Adipocyte (in vitro differentiated cells): Measurements from ENCODE around the gene CALHM1.
A peak's percentile ranks its signal among the peaks of the same experiment; 100 is the strongest.

Source experiments
- DNase-seq: peaks from one replicate; pipeline ENCODE4 v3.0.0-alpha.2; 2015; ENCODE audit warnings: low read depth
- H3K27me3 ChIP-seq: replicated peaks from 2 replicates; pipeline ENCODE4 v1.7.0; 2013; ENCODE audit warnings: mild to moderate bottlenecking, low read length, moderate library complexity; ENCODE audit not compliant: control insufficient read depth, insufficient read depth
- H3K36me3 ChIP-seq: 2 replicates; pipeline ENCODE4 v1.7.0; 2013; ENCODE audit warnings: low read length, mild to moderate bottlenecking, moderate library complexity; ENCODE audit not compliant: control insufficient read depth, insufficient read depth, severe bottlenecking
- H3K4me1 ChIP-seq: 2 replicates; pipeline ENCODE4 v1.7.0; 2013; ENCODE audit warnings: mild to moderate bottlenecking, low read length, moderate library complexity; ENCODE audit not compliant: control insufficient read depth, insufficient read depth
- H3K4me3 ChIP-seq: 2 replicates; pipeline ENCODE4 v1.7.0; 2013; ENCODE audit warnings: mild to moderate bottlenecking, low read length, moderate library complexity
- H3K9ac ChIP-seq: 2 replicates; pipeline ENCODE4 v1.7.0; 2013; ENCODE audit warnings: mild to moderate bottlenecking, low read length, moderate library complexity
- H3K9me3 ChIP-seq: 2 replicates; pipeline ENCODE4 v1.7.0; 2013; ENCODE audit warnings: mild to moderate bottlenecking, low read length, moderate library complexity; ENCODE audit not compliant: control insufficient read depth

CALHM1 gene

DNA sequence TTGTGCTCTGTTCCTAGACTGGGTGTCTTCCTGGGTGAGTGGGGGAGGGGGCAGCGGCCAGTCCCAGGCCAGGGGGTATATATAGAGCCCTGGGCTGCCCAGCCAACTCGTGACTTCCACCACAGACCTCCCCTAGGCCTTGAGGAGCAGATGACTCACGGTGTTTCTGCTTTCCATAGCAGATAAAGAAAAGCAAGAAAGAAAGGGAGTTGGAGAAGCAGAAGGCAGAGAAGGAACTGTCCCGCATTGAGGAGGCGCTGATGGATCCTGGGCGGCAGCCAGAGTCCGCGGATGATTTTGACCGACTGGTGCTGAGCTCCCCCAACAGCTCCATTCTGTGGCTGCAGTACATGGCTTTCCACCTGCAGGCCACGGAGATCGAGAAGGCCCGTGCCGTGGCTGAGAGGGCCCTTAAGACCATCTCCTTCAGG, 16.7 kb downstream of the CALHM1 start:
- H3K36me3 ChIP-seq = peaks cover 80% of the 10 kb centered on the region

GRCh38 chr10:103441611-103442010, 17.1 kb downstream of the CALHM1 start:
- H3K4me3 ChIP-seq = no peak overlapping the region
- H3K36me3 ChIP-seq = peaks cover 80% of the 10 kb centered on the region

More for the DNA sequence above, 16.7 kb downstream of the CALHM1 start:
- H3K27me3 ChIP-seq = no peaks in the 10 kb centered on the region
- no peaks in the 10 kb centered on the region for H3K9me3 ChIP-seq
- peak overlapping the region; percentile 52 for H3K9ac ChIP-seq
- H3K4me3 ChIP-seq = no peak overlapping the region
- H3K4me1 ChIP-seq = peaks cover 42% of the 10 kb centered on the region
- peak; percentile 7 for DNase-seq

DNA sequence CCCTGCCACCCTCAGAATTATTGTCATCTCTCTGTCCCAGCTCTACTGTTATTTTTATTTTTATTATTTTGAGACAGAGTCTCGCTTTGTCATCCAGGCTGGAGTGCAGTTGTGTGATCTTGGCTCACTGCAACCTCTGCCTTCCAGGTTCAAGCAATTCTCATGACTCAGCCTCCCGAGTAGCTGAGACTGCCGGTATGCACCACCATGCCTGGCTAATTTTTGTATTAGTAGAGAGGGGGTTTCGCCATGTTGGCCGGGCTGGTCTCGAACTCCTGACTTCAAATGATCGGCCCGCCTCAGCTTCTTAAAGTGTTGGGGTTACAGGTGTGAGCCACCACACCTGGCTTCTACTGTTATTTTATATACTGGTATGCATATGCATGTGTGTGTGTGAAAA, 17.5 kb downstream of the CALHM1 start:
- Histone ChIP-seq H3K4me3 (no peak overlapping the region), H3K27me3 (no peaks in the 10 kb centered on the region), H3K4me1 (peaks cover 34% of the 10 kb centered on the region), H3K36me3 (peaks cover 82% of the 10 kb centered on the region), H3K9me3 (no peaks in the 10 kb centered on the region), H3K9ac (peak overlapping the region; percentile 52)
- DNase-seq = no peak

More at GRCh38 chr10:103441611-103442010, 17.1 kb downstream of the CALHM1 start:
- no peak for DNase-seq
- no peaks in the 10 kb centered on the region for H3K27me3 ChIP-seq
- peaks cover 37% of the 10 kb centered on the region for H3K4me1 ChIP-seq
- H3K9ac ChIP-seq = peak overlapping the region; percentile 52
- H3K9me3 ChIP-seq = no peaks in the 10 kb centered on the region

GRCh38 chr10:103440416-103440815, 18.3 kb downstream of the CALHM1 start:
- H3K9me3 ChIP-seq = no peaks in the 10 kb centered on the region
- no peaks in the 10 kb centered on the region for H3K27me3 ChIP-seq
- H3K4me1 ChIP-seq = peaks cover 26% of the 10 kb centered on the region
- H3K9ac ChIP-seq = no peak overlapping the region
- peaks cover 85% of the 10 kb centered on the region for H3K36me3 ChIP-seq
- no peak overlapping the region for H3K4me3 ChIP-seq
- DNase-seq = no peak

GRCh38 chr10:103439776-103440175, 18.9 kb downstream of the CALHM1 start:
- H3K4me3 ChIP-seq = no peak overlapping the region
- no peak for DNase-seq
- peaks cover 24% of the 10 kb centered on the region for H3K4me1 ChIP-seq
- H3K9ac ChIP-seq = no peak overlapping the region
- peaks cover 85% of the 10 kb centered on the region for H3K36me3 ChIP-seq
- no peaks in the 10 kb centered on the region for H3K9me3 ChIP-seq
- no peaks in the 10 kb centered on the region for H3K27me3 ChIP-seq

GRCh38 chr10:103433858-103434257, 24.8 kb downstream of the CALHM1 start:
- peaks cover 14% of the 10 kb centered on the region for H3K4me1 ChIP-seq
- no peaks in the 10 kb centered on the region for H3K27me3 ChIP-seq
- no peak overlapping the region for H3K4me3 ChIP-seq
- H3K9ac ChIP-seq = no peak overlapping the region
- peak; percentile 12 for DNase-seq
- H3K36me3 ChIP-seq = peaks cover 79% of the 10 kb centered on the region
- no peaks in the 10 kb centered on the region for H3K9me3 ChIP-seq

DNA sequence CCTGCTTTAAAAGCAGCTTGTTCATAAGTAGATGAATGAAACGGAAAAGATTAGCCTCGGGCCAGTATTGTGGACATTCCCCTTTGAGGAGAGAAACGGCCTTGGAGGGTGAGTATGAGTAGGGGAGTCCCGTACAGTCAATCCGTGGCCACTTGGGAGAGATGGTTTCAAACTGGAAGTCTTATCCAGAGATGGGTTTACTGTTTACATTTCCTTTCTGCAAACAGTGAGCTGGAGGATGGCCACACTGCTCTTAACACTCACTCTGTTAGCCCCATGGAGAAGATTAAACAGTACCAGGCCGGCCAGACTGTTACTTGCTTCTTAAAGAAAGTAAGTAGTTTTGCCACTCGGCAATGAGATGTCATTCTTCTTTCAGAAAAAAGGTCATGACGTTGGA, 26.8 kb downstream of the CALHM1 start:
- H3K4me1 ChIP-seq = peaks cover 14% of the 10 kb centered on the region
- no peaks in the 10 kb centered on the region for H3K9me3 ChIP-seq
- DNase-seq = no peak
- no peaks in the 10 kb centered on the region for H3K27me3 ChIP-seq
- H3K36me3 ChIP-seq = peaks cover 82% of the 10 kb centered on the region
- H3K9ac ChIP-seq = no peak overlapping the region
- H3K4me3 ChIP-seq = no peak overlapping the region

- Histone ChIP-seq H3K9ac (no peak overlapping the region), H3K4me3 (no peak overlapping the region), H3K36me3 (peaks cover 77% of the 10 kb centered on the region), H3K27me3 (no peaks in the 10 kb centered on the region), H3K4me1 (peaks cover 14% of the 10 kb centered on the region), H3K9me3 (no peaks in the 10 kb centered on the region)
- no peak for DNase-seq
These were observed 29.1 kb downstream of the CALHM1 start for GRCh38 chr10:103429647-103430046.

DNA sequence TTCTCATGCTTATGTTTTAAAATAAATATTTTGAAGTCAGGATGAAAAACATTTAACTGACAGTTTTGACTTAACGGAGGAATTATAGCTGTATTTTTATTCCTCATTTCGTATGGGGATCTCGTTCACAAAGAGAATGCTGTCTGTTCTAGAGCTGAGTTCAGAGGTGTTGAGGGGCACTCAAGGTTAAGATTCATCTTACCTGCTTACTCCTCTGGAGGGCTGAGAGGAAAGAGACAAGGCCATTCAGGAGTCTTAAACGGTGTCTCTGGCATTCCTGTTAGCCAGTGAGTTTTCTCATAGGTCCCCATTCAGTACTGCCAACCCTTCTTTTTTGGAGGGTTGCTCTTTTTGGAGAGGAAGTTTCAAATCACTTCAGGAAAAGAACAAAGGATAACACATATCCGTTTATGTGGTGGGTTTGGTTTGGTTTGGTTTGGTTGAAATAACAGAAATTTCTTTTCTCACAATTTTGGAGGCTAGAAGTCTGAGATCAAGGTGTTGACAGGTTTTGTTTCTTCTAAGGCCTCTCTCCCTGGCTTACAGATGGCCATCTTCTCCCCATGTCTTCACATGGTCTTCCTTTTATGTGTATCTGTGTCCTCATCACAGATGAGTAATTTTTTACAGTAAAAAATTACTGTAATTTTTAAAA, 29.6 kb downstream of the CALHM1 start:
- Histone ChIP-seq H3K4me1 (peaks cover 9% of the 10 kb centered on the region), H3K9me3 (no peaks in the 10 kb centered on the region), H3K4me3 (no peak overlapping the region), H3K36me3 (peaks cover 78% of the 10 kb centered on the region), H3K27me3 (no peaks in the 10 kb centered on the region), H3K9ac (no peak overlapping the region)
- DNase-seq = no peak

DNA sequence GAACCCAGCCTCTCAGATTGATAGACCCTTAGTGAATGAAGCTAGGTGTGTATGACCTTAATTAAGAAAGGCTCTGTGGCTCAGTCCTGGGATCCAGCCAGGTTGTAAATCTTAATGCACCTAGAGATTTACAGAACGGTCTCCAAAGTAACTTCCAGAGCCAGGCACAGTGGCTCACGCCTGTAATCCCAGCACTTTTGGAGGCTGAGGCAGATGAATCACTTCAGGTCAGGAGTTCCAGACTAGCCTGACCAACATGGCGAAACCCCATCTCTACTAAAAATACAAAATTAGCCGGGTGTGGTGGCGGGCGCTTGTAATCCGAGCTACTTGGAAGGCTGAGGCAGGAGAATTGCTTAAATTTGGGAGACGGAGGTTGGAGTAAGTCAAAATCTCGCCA, 30.8 kb downstream of the CALHM1 start:
- no peak for DNase-seq
- H3K9me3 ChIP-seq = no peaks in the 10 kb centered on the region
- no peaks in the 10 kb centered on the region for H3K4me1 ChIP-seq
- no peak overlapping the region for H3K4me3 ChIP-seq
- peaks cover 88% of the 10 kb centered on the region for H3K36me3 ChIP-seq
- H3K9ac ChIP-seq = no peak overlapping the region
- H3K27me3 ChIP-seq = no peaks in the 10 kb centered on the region

DNA sequence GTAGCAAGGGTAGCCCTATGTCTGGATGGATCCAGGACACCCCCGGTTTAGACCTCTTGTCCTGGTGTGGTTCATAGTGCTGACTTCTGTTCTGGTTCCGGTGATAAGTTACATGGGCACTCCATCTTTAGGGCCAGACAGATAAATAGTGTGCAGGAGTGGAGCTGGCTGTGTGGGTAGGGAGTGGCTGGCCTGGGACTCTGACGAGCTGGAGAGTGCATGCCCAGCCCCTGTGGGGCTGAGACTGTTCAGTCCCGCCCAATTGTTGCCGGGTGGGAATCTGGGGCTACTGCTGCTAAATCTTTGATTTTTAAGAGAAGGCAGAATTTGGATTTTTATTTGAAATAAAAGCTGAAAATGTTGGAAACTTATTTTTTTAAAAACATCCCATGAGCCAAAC, 35.0 kb downstream of the CALHM1 start:
- peaks cover 89% of the 10 kb centered on the region for H3K36me3 ChIP-seq

GRCh38 chr10:103419101-103419500, 39.6 kb downstream of the CALHM1 start:
- Histone ChIP-seq H3K4me1 (peaks cover 18% of the 10 kb centered on the region), H3K4me3 (no peak overlapping the region), H3K36me3 (peaks cover 92% of the 10 kb centered on the region), H3K9me3 (no peaks in the 10 kb centered on the region), H3K9ac (no peak overlapping the region), H3K27me3 (no peaks in the 10 kb centered on the region)
- DNase-seq = no peak

More for the DNA sequence above, 35.0 kb downstream of the CALHM1 start:
- Histone ChIP-seq H3K4me1 (no peaks in the 10 kb centered on the region), H3K9me3 (no peaks in the 10 kb centered on the region), H3K9ac (no peak overlapping the region), H3K4me3 (no peak overlapping the region), H3K27me3 (no peaks in the 10 kb centered on the region)
- DNase-seq = no peak
